ENCODE data around the gene CLEC19A. TPM values are rescaled to one million over a fixed set of nuclear protein-coding genes. Genes with fewer than 3 reads are reported as not detected.

The CLEC19A gene
- total and polyA plus RNA-seq, 2 donors (not counting 3 experiments of a cell fraction or from before 2014, with no cell fraction given) = not detected

DNA sequence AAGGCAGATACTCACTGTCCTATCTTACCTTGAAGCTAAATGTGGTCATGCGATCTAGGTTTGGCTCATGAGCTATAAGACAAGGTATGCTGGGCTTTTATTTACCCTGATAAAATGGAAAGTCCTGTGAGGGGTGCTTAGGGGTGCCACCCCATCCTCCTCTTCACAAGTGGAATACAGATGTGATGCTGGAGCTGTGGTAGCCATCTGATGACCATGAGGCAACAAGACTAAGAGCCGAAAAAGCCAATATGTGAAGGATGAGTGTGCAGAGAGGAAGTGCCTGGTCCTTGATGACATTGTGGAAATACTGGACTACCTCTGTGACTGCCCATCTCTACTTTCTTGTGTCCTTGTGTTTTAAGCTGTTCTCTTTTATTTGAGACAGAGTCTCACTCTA is 74.0 kb downstream of the CLEC19A start:
- no peak overlapping the region for H3K4me2 ChIP-seq (ENCODE audit: insufficient read depth, low read length)
- no peaks in the 10 kb centered on the region for H3K27me3 ChIP-seq (ENCODE audit: control insufficient read depth in 2 of 2, insufficient read depth in 2 of 2, low read length in 2 of 2)
- H4K20me1 ChIP-seq (replicated peaks; ENCODE audit: control insufficient read depth, extremely low read depth, insufficient read depth, low read length) = no peaks in the 10 kb centered on the region
- no peaks in the 10 kb centered on the region for H3K9me3 ChIP-seq (replicated peaks; ENCODE audit: control insufficient read depth, insufficient read depth, low read length)
- TF ChIP-seq MYC (IDR thresholded peaks at IDR 0.05; ENCODE audit: low read depth, low read length) (no peak), POLR2AphosphoS5 (IDR thresholded peaks at IDR 0.05; ENCODE audit: insufficient read depth, low read depth, low read length) (no peak), JUN (IDR thresholded peaks at IDR 0.05; ENCODE audit: borderline replicate concordance, insufficient read depth, insufficient read length, low read depth) (no peak), POLR2A (IDR thresholded peaks at IDR 0.05; ENCODE audit: low read depth, low read length) (no peak), FOS (IDR thresholded peaks at IDR 0.05; ENCODE audit: borderline replicate concordance, insufficient read depth, low read length) (no peak), EZH2 (IDR thresholded peaks at IDR 0.05; ENCODE audit: borderline replicate concordance, low read depth, low read length, severe bottlenecking) (no peak), GATA2 (IDR thresholded peaks at IDR 0.05; ENCODE audit: insufficient read depth, insufficient read length, low read depth, low read length) (no peak)
- TF ChIP-seq, protein P1, sequence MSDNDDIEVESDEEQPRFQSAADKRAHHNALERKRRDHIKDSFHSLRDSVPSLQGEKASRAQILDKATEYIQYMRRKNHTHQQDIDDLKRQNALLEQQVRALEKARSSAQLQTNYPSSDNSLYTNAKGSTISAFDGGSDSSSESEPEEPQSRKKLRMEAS (IDR thresholded peaks at IDR 0.05; ENCODE audit: insufficient read depth, insufficient read length) = no peak
- TF ChIP-seq, protein P2, sequence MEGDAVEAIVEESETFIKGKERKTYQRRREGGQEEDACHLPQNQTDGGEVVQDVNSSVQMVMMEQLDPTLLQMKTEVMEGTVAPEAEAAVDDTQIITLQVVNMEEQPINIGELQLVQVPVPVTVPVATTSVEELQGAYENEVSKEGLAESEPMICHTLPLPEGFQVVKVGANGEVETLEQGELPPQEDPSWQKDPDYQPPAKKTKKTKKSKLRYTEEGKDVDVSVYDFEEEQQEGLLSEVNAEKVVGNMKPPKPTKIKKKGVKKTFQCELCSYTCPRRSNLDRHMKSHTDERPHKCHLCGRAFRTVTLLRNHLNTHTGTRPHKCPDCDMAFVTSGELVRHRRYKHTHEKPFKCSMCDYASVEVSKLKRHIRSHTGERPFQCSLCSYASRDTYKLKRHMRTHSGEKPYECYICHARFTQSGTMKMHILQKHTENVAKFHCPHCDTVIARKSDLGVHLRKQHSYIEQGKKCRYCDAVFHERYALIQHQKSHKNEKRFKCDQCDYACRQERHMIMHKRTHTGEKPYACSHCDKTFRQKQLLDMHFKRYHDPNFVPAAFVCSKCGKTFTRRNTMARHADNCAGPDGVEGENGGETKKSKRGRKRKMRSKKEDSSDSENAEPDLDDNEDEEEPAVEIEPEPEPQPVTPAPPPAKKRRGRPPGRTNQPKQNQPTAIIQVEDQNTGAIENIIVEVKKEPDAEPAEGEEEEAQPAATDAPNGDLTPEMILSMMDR (IDR thresholded peaks at IDR 0.05; ENCODE audit: extremely low read depth in 1 of 2, insufficient read depth in 1 of 2, low read depth in 1 of 2, low read length in 2 of 2) = no peak
- BruUV-seq (replicated peaks) = no TSS peak
- no peak for DNase-seq (ENCODE audit: low read depth, low spot score)
- dilution Hi-C loops (cut with MboI; ENCODE audit: extremely low pct_ligation_motif_present, low sequenced_read_pairs) (no loop called here), intact Hi-C loops (cut with micrococcal nuclease) (no loop called here)
- no peak overlapping the region for H3K4me3 ChIP-seq (replicated peaks in 1 of 3; ENCODE audit: insufficient read depth in 1 of 3, low read depth in 1 of 3, low read length in 3 of 3)
- no peaks in the 10 kb centered on the region for H3K4me1 ChIP-seq (ENCODE audit: control insufficient read depth, extremely low read depth, insufficient read depth, low read length)
- H3K79me2 ChIP-seq (ENCODE audit: control insufficient read depth, insufficient read depth, low read length) = no peaks in the 10 kb centered on the region
- H2AFZ ChIP-seq (ENCODE audit: low read depth, low read length) = no peak overlapping the region
- no peaks in the 10 kb centered on the region for H3K9me1 ChIP-seq (replicated peaks; ENCODE audit: control insufficient read depth, extremely low read depth, insufficient read depth, low read length)
- no peak for FAIRE-seq
- no peak overlapping the region for H3K27ac ChIP-seq (ENCODE audit: insufficient read depth, low read depth, low read length)
- ChIA-PET CTCF (no interaction called here), POLR2A (no interaction called here)
- H3K9ac ChIP-seq (replicated peaks; ENCODE audit: extremely low read depth, insufficient read depth, low read length) = no peak overlapping the region
- H3K36me3 ChIP-seq (ENCODE audit: control insufficient read depth in 2 of 2, extremely low read depth in 1 of 2, insufficient read depth in 2 of 2, low read length in 2 of 2) = no peaks in the 10 kb centered on the region

Other genes with a start within 250 kb of the CLEC19A start
- 22.1 and 24.2 TPM in 2 replicates for gene COQ7, start 218.1 kb upstream of the CLEC19A start, total RNA-seq
- 11.1 and 12.9 TPM in 2 replicates for gene COQ7, start 218.1 kb upstream of the CLEC19A start, polyA plus RNA-seq
- gene ITPRIPL2, start 171.8 kb upstream of the CLEC19A start, total RNA-seq = 40.8 and 43.2 TPM in 2 replicates
- gene ITPRIPL2, start 171.8 kb upstream of the CLEC19A start, polyA plus RNA-seq = 10.9 and 12.0 TPM in 2 replicates
- gene SYT17, start 117.5 kb upstream of the CLEC19A start, total RNA-seq = 1.8 and 1.9 TPM in 2 replicates
- 2.8 and 4.2 TPM in 2 replicates for gene SYT17, start 117.5 kb upstream of the CLEC19A start, polyA plus RNA-seq
- gene TMC5, start 132.2 kb downstream of the CLEC19A start, total RNA-seq = not detected in 2 replicates
- not detected in 2 replicates for gene TMC5, start 132.2 kb downstream of the CLEC19A start, polyA plus RNA-seq
- gene GDE1, start 236.4 kb downstream of the CLEC19A start, total RNA-seq = 50.5 and 51.5 TPM in 2 replicates
- 32.9 and 34.9 TPM in 2 replicates for gene GDE1, start 236.4 kb downstream of the CLEC19A start, polyA plus RNA-seq
- gene CCP110, start 238.2 kb downstream of the CLEC19A start, total RNA-seq = 16.5 and 24.5 TPM in 2 replicates
- 2.5 and 3.7 TPM in 2 replicates for gene CCP110, start 238.2 kb downstream of the CLEC19A start, polyA plus RNA-seq

Measured in endothelial cell of umbilical vein (primary cell).